Prostate gland (tissue), 2 donors: ENCODE data around the gene ASB15.

Experiments
- CTCF ChIP-seq, 4 experiments: fragments of 200-600 bp in 2 of 4; fragments of 450-650 bp in 2 of 4; sonication (generic) in 2 of 4; IDR thresholded peaks; 1 replicate in 3 of 4; 2 replicates in 1 of 4; pipeline ENCODE4 v1.5.1; 2016 to 2019; ENCODE audit warnings: antibody characterized with exemption in 4 of 4, mild to moderate bottlenecking in 2 of 4, moderate library complexity in 2 of 4
- POLR2A ChIP-seq: fragments of 450-650 bp; IDR thresholded peaks from one replicate; pipeline ENCODE4 v1.6.1; 2016; ENCODE audit warnings: antibody characterized with exemption, mild to moderate bottlenecking
- POLR2AphosphoS5 ChIP-seq: sonication (generic); formaldehyde crosslinking; IDR thresholded peaks from one replicate; pipeline ENCODE4 v1.6.1; 2017; ENCODE audit warnings: antibody characterized with exemption

- TF ChIP-seq CTCF (IDR thresholded peaks at IDR 0.05) = no peak
- TF ChIP-seq POLR2A = no peak
- no peak for TF ChIP-seq POLR2AphosphoS5
Measured at GRCh38 chr7:123663200-123663599, 61.6 kb downstream of the ASB15 start.
